Measurements from ENCODE around the gene AMBP.

The AMBP gene

DNA sequence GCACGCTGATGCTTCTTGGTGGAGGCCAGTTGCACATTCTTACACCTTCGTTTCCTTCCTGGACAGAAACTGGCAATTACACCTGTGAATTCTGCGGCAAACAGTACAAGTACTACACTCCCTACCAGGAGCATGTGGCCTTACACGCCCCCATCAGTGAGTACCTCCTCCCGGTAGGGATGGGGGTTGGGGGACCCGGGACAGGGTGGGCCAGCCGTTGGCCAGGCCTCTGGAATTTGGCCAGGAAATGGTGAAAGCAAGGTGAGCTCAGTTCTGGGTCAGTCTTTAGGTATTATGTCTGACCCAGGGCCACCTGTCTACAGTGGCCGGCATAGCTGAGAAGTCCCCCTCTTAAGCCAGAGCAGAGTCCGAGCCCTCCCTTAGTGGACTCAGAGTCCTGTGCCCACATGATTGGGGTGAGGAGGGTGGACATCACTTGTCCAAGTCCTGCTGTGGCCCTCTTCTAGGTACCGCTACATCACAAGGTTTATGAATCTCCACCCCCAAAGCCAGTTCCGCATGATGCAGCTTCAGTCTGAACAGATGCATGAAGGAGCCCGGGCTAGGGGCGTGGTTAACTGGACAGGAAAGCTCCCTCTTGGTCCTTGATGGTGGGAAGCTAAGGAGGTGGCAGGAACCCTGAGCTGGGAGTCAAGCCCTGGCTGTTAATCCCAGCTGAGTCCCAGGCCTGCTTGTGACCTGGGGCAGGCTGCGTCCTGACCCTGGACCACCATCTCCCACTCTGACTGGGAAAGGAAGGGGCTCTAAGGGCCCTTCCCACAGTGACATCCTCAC, 61.3 kb downstream of the AMBP start (continued):
- TF ChIP-seq, protein P1, sequence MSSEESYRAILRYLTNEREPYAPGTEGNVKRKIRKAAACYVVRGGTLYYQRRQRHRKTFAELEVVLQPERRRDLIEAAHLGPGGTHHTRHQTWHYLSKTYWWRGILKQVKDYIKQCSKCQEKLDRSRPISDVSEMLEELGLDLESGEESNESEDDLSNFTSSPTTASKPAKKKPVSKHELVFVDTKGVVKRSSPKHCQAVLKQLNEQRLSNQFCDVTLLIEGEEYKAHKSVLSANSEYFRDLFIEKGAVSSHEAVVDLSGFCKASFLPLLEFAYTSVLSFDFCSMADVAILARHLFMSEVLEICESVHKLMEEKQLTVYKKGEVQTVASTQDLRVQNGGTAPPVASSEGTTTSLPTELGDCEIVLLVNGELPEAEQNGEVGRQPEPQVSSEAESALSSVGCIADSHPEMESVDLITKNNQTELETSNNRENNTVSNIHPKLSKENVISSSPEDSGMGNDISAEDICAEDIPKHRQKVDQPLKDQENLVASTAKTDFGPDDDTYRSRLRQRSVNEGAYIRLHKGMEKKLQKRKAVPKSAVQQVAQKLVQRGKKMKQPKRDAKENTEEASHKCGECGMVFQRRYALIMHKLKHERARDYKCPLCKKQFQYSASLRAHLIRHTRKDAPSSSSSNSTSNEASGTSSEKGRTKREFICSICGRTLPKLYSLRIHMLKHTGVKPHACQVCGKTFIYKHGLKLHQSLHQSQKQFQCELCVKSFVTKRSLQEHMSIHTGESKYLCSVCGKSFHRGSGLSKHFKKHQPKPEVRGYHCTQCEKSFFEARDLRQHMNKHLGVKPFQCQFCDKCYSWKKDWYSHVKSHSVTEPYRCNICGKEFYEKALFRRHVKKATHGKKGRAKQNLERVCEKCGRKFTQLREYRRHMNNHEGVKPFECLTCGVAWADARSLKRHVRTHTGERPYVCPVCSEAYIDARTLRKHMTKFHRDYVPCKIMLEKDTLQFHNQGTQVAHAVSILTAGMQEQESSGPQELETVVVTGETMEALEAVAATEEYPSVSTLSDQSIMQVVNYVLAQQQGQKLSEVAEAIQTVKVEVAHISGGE (tag by site-specific recombination; conservative IDR thresholded peaks at IDR 0.05; ENCODE audit: low read depth): no peak
- TF ChIP-seq FEZF1 (tag by site-specific recombination; IDR thresholded peaks at IDR 0.05) (no peak), IKZF3 (tag by site-specific recombination; IDR thresholded peaks at IDR 0.05) (no peak), TRIM28 (IDR thresholded peaks at IDR 0.05; ENCODE audit: borderline replicate concordance, low read length) (no peak), PRDM1 (tag by site-specific recombination; IDR thresholded peaks at IDR 0.05) (no peak), ZNF335 (tag by site-specific recombination; conservative IDR thresholded peaks at IDR 0.05) (no peak), ZBTB7A (tag by site-specific recombination; IDR thresholded peaks at IDR 0.05; ENCODE audit: low read depth) (no peak), MZF1 (tag by site-specific recombination; IDR thresholded peaks at IDR 0.05; ENCODE audit: borderline replicate concordance) (no peak)

DNA sequence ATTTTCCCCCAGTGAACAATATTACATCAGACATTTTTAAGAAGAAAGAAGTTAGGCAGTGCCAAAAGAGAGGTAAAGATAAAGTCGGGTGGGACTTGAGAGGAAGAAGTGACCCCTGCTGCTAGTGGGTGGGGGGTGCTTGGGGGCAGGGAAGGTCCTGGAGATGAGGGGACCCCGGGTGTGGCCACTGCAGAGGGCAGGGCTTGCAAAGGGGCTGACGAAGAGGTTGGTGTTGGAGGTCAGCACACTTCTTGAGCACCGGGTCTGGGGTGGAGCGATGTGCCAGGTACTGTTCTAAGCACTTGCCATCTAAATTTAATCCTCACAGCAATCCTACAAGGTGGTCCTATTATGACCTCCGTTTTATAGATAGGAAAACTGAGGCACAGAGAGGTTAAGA, 62.0 kb downstream of the AMBP start:
- H3K9me3 ChIP-seq (ENCODE audit: control insufficient read depth, insufficient read depth, low read depth, low read length): no peaks in the 10 kb centered on the region
- H3K36me3 ChIP-seq (ENCODE audit: control insufficient read depth in 2 of 2, insufficient read depth in 1 of 2, low read length in 2 of 2): peaks cover 0 to 32% of the 10 kb centered on the region in 2 experiments; a peak in 1 of 3 replicates
- H3K4me3 ChIP-seq (ENCODE audit: low read depth, low read length): no peak overlapping the region
- no peak overlapping the region for H3K27ac ChIP-seq (ENCODE audit: extremely low read depth, low read depth, low read length)
- TF ChIP-seq, protein P2, sequence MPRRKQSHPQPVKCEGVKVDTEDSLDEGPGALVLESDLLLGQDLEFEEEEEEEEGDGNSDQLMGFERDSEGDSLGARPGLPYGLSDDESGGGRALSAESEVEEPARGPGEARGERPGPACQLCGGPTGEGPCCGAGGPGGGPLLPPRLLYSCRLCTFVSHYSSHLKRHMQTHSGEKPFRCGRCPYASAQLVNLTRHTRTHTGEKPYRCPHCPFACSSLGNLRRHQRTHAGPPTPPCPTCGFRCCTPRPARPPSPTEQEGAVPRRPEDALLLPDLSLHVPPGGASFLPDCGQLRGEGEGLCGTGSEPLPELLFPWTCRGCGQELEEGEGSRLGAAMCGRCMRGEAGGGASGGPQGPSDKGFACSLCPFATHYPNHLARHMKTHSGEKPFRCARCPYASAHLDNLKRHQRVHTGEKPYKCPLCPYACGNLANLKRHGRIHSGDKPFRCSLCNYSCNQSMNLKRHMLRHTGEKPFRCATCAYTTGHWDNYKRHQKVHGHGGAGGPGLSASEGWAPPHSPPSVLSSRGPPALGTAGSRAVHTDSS (tag by site-specific recombination; IDR thresholded peaks at IDR 0.05): no peak
- CTCF ChIA-PET: no interaction called here
- H3K4me1 ChIP-seq (ENCODE audit: control insufficient read depth, insufficient read depth, low read length): no peaks in the 10 kb centered on the region
- POLR2A ChIA-PET: no interaction called here

DNA sequence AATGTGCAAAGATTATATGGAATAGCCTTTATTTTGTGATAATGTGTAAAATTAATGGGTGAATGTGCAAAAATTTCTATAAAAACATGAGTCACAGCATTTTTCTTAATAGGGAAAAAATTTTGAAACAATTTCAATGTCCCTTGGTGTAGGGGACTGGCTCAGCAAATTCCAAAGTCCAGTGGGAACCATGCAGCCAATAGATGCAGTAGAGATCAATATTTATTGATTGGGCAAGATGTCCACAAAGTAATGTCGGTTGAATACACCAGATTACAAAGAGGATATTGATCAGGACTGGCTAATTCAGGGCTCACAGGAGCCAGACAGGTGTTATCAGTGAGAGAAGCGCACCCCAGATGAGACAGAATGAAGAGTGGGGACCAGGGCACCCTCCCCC, 62.5 kb downstream of the AMBP start:
- H3K36me3 ChIP-seq (ENCODE audit: control insufficient read depth in 2 of 2, insufficient read depth in 1 of 2, low read length in 2 of 2): peaks cover 0 to 32% of the 10 kb centered on the region in 2 experiments; a peak in 1 of 3 replicates
- H3K9me3 ChIP-seq (ENCODE audit: control insufficient read depth, insufficient read depth, low read depth, low read length): no peaks in the 10 kb centered on the region
- ChIA-PET POLR2A (no interaction called here), CTCF (no interaction called here)
- H3K4me1 ChIP-seq (ENCODE audit: control insufficient read depth, insufficient read depth, low read length): no peaks in the 10 kb centered on the region
- no peak for TF ChIP-seq ZNF529 (tag by site-specific recombination; IDR thresholded peaks at IDR 0.05; ENCODE audit: insufficient replicate concordance)
- H3K4me3 ChIP-seq (ENCODE audit: low read depth, low read length): no peak overlapping the region
- no peak overlapping the region for H3K27ac ChIP-seq (ENCODE audit: extremely low read depth, low read depth, low read length)

DNA sequence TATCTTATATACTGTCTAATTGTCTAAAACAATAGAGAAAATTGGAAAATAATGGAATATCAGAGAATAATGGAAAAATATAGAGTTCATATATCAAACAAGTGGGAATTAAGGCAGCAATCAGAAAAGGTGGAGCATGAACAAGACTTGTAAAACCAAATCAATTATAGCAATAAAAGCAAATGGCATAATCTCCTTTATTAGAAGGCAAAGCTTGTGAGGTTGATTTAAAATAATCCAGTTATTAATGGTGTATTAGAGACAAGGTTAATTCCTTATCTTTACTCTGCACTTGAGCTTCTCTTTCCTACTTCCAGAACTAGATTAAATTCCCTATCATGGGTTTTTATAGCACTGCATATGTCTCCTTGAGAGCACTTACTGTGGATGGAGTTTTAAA, 64.1 kb downstream of the AMBP start:
- no peak overlapping the region for H3K27ac ChIP-seq (ENCODE audit: extremely low read depth, low read depth, low read length)
- TF ChIP-seq, protein P2 (tag by site-specific recombination; IDR thresholded peaks at IDR 0.05): no peak
- TF ChIP-seq MZF1 (tag by site-specific recombination; IDR thresholded peaks at IDR 0.05; ENCODE audit: borderline replicate concordance): no peak
- H3K36me3 ChIP-seq (ENCODE audit: control insufficient read depth in 2 of 2, insufficient read depth in 1 of 2, low read length in 2 of 2): peaks cover 0 to 29% of the 10 kb centered on the region in 2 experiments; a peak in 1 of 3 replicates
- H3K4me1 ChIP-seq (ENCODE audit: control insufficient read depth, insufficient read depth, low read length): no peaks in the 10 kb centered on the region
- CTCF ChIA-PET: interaction anchor here (1.3 kb wide), 1 partner anchor 206 kb away, joined by 5 read pairs; no protein-coding TSS in a partner anchor
- H3K4me3 ChIP-seq (ENCODE audit: low read depth, low read length): no peak overlapping the region
- H3K9me3 ChIP-seq (ENCODE audit: control insufficient read depth, insufficient read depth, low read depth, low read length): no peaks in the 10 kb centered on the region
- POLR2A ChIA-PET: no interaction called here
